Neural progenitor cell (in vitro differentiated cells): ENCODE measurements around the gene ARHGEF12.

ENCODE experiments used
- CTCF ChIP-seq: fragments of 200-600 bp; sonication (generic); IDR thresholded peaks from 2 replicates; pipeline ENCODE4 v1.5.1; 2017; ENCODE audit warnings: antibody characterized with exemption, mild to moderate bottlenecking
- EZH2 ChIP-seq: fragments of 200-600 bp; sonication (generic); IDR thresholded peaks from 2 replicates; pipeline ENCODE4 v1.6.1; 2017; ENCODE audit warnings: antibody characterized with exemption, mild to moderate bottlenecking, moderate library complexity
- EZH2phosphoT487 ChIP-seq: fragments of 200-600 bp; sonication (generic); IDR thresholded peaks from 2 replicates; pipeline ENCODE4 v1.6.1; 2017; ENCODE audit warnings: antibody characterized with exemption

DNA sequence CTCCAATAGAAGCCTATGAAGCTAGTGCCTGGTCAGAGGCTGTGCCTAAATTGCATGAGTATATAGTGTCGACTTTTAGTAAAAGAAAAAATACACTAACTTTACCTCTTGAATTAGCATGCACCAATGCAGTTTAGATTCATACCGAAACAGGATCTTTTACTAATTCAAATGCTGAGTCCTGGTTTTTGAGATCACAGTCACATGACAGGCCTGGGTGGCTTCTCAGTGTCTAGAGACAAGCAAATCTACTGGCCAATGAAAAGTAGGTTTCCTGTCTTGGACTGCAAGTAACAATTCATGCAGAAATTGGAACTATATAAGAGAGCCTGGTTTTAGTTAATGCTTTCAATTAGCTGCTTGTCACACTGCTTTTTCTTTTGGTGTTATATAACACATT, 7.2 kb downstream of the ARHGEF12 start:
- no peak for TF ChIP-seq CTCF
- no peak for TF ChIP-seq EZH2phosphoT487
- TF ChIP-seq EZH2: no peak
